HL-60 (cell line): ENCODE data around the gene DPH6.

Experiments used
- DNase-seq, 2 experiments: peaks; one replicate each; pipeline ENCODE4 v3.0.0-alpha.2; 2010 to 2020; ENCODE audit warnings: low read depth in 1 of 2, low spot score in 1 of 2
- H3K27ac ChIP-seq: fragments of 250-450 bp; sonication (Bioruptor Pico); replicated peaks from 2 replicates; pipeline ENCODE4 v1.5.1; 2020; ENCODE audit warnings: mild to moderate bottlenecking, moderate library complexity
- H3K27me3 ChIP-seq: fragments of 250-450 bp; sonication (Bioruptor Pico); 2 replicates; pipeline ENCODE4 v1.5.1; 2021; ENCODE audit warnings: mild to moderate bottlenecking, moderate library complexity; ENCODE audit not compliant: insufficient read depth, poor library complexity, severe bottlenecking
- H3K4me3 ChIP-seq: replicated peaks from 2 replicates; pipeline ENCODE4 v1.5.1; 2011; ENCODE audit warnings: mild to moderate bottlenecking, control low read depth, low read length; ENCODE audit not compliant: insufficient read depth
- CTCF ChIP-seq: IDR thresholded peaks from one replicate; pipeline ENCODE4 v1.5.1; 2011; ENCODE audit warnings: low read length, control low read depth, inconsistent platforms; ENCODE audit not compliant: insufficient read depth
- GABPA ChIP-seq: IDR thresholded peaks from 2 replicates; pipeline ENCODE4 v1.6.1; 2012; ENCODE audit warnings: low read depth
- POLR2AphosphoS5 ChIP-seq: IDR thresholded peaks from 2 replicates; pipeline ENCODE4 v1.6.1; 2012; ENCODE audit warnings: low read depth
- REST ChIP-seq: IDR thresholded peaks from 2 replicates; pipeline ENCODE4 v1.6.1; 2012; ENCODE audit warnings: low read depth; ENCODE audit not compliant: insufficient replicate concordance
- SPI1 ChIP-seq: IDR thresholded peaks from 2 replicates; pipeline ENCODE4 v1.6.1; 2012; ENCODE audit warnings: low read depth, mild to moderate bottlenecking, borderline replicate concordance

The DPH6 gene

GRCh38 chr15:35465783-35466182 is 80.2 kb downstream of the DPH6 start:
- no peak for DNase-seq
- Histone ChIP-seq H3K27ac (no peak overlapping the region), H3K4me3 (no peak overlapping the region), H3K27me3 (no peaks in the 10 kb centered on the region)
- TF ChIP-seq POLR2AphosphoS5 (no peak), GABPA (no peak), REST (no peak), CTCF (no peak), SPI1 (no peak)

DNA sequence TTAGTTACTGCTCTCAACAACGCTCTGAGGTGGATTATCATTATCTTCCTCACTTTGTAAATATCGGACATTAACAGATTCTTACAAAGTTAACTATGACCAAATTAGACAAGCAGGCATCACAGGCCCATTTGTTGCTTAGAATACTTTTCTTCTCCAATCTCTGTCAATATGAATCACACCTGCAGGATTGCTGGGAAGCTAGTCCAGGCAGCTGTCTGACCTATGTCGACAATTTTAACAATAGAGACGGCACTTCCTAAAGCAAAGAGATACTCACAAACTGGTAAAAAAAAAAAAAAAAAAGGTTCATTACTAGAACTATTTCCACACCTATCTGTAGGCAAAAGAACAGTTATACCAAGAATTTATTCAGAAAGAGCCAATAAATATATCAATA is 85.3 kb downstream of the DPH6 start:
- Histone ChIP-seq H3K4me3 (no peak overlapping the region), H3K27me3 (no peaks in the 10 kb centered on the region), H3K27ac (no peak overlapping the region)
- no peak for TF ChIP-seq GABPA
- no peak for TF ChIP-seq POLR2AphosphoS5
- DNase-seq, result no peak

DNA sequence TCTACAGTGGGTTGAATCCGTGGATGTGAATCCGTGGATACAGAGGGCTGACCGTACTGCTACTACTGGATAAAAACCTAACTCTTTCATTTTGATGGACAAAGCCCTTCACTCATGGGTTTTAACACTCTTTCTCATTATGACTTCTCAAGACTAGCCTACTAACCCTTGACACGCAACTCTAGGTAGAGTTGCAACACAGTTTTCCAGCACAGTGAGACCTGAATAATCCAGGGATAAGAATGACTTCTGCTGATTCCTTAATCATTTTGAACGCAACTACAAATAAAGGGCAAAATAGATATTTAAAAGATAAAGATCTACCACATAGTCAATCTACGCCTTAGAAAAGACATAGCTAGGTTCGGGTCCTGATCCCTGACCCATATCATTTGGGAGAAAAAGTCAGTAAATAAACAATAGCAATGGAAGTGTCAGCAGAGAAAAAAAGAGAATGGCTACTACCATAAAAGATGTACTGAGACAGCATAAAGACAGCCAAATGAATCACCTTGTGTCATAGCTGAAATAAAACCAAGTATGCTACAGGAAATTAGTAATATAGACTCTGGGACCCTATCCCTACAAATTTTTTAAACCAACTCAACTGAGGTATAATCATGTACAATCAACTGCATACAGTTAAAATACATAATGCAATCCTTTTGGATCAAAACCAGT is 87.6 kb downstream of the DPH6 start:
- no peak overlapping the region for H3K4me3 ChIP-seq
- H3K27ac ChIP-seq, result no peak overlapping the region
- no peak for DNase-seq
- H3K27me3 ChIP-seq, result no peaks in the 10 kb centered on the region
- no peak for TF ChIP-seq GABPA
- no peak for TF ChIP-seq SPI1
- no peak for TF ChIP-seq CTCF
- no peak for TF ChIP-seq POLR2AphosphoS5
- TF ChIP-seq REST, result no peak

GRCh38 chr15:35455201-35455600 is 90.8 kb downstream of the DPH6 start:
- Histone ChIP-seq H3K27me3 (no peaks in the 10 kb centered on the region), H3K4me3 (no peak overlapping the region), H3K27ac (no peak overlapping the region)
- TF ChIP-seq REST, result no peak
- no peak for TF ChIP-seq POLR2AphosphoS5
- no peak for TF ChIP-seq GABPA
- TF ChIP-seq CTCF, result no peak
- TF ChIP-seq SPI1, result no peak
- DNase-seq, result no peak
